GM21423 (cell line): Measurements from ENCODE around the gene CHRNE.
"Not testable (repeated sequence)": the region's sequence is repeated elsewhere in the genome, so short reads cannot be mapped to it uniquely, and the experiment has no call there.

ENCODE experiments used
- ATAC-seq: cut with Tn5 transposase; IDR thresholded peaks from one replicate; pipeline ENCODE4 v1.9.1; 2021; ENCODE audit warnings: mild to moderate bottlenecking, moderate library complexity; ENCODE audit not compliant: unreplicated experiment

Gene CHRNE

GRCh38 chr17:4939796-4940554, 37.1 kb upstream of the CHRNE start, which contains the start of the genes RNF167 and SLC25A11:
Gene RNF167 (plus strand): TSS chr17:4940268. CDS start chr17:4940910, 642 bp downstream.
Gene SLC25A11 (minus strand): TSS chr17:4940046. CDS start chr17:4939910, 136 bp downstream.
- peak; percentile 76 for ATAC-seq

GRCh38 chr17:4939546-4939795, 36.6 kb upstream of the CHRNE start:
- no peak for ATAC-seq

- no peak for ATAC-seq
Measured at GRCh38 chr17:4938688-4939545, 36.0 kb upstream of the CHRNE start.

- no peak for ATAC-seq
Measured at GRCh38 chr17:4938069-4938491, 35.2 kb upstream of the CHRNE start.

GRCh38 chr17:4937553-4937952, 34.7 kb upstream of the CHRNE start:
- ATAC-seq: no peak

GRCh38 chr17:4936436-4936835, 33.5 kb upstream of the CHRNE start:
- ATAC-seq: no peak

GRCh38 chr17:4935650-4936049, 32.8 kb upstream of the CHRNE start:
- ATAC-seq: no peak

- ATAC-seq: no peak
Measured at GRCh38 chr17:4934173-4934979, 31.5 kb upstream of the CHRNE start.

- ATAC-seq: no peak
Measured at GRCh38 chr17:4933646-4934045, 30.7 kb upstream of the CHRNE start.

- ATAC-seq: no peak
Measured at GRCh38 chr17:4932756-4933155, 29.9 kb upstream of the CHRNE start.

- no peak for ATAC-seq
Measured at GRCh38 chr17:4931963-4932362, 29.1 kb upstream of the CHRNE start, which contains the start of gene GP1BA. Gene GP1BA (plus strand): TSS chr17:4932277. CDS start chr17:4932605, 328 bp downstream.

GRCh38 chr17:4928881-4929280, 26.0 kb upstream of the CHRNE start:
- ATAC-seq: no peak

GRCh38 chr17:4926577-4927335, 23.9 kb upstream of the CHRNE start:
- ATAC-seq: not testable (repeated sequence)

- no peak for ATAC-seq
Measured at GRCh38 chr17:4921320-4921719, 18.4 kb upstream of the CHRNE start.

GRCh38 chr17:4920351-4921048, 17.6 kb upstream of the CHRNE start:
- no peak for ATAC-seq

GRCh38 chr17:4919511-4920047, 16.7 kb upstream of the CHRNE start:
- no peak for ATAC-seq

- not testable (repeated sequence) for ATAC-seq
Measured at GRCh38 chr17:4914551-4914950, 11.7 kb upstream of the CHRNE start.

GRCh38 chr17:4913994-4914393, 11.1 kb upstream of the CHRNE start:
- ATAC-seq: no peak

- ATAC-seq: peak; percentile 65
Measured at GRCh38 chr17:4908711-4909496, 6.0 kb upstream of the CHRNE start.
